H1 (cell line): ENCODE results near the gene ARHGAP22. TPM values are rescaled to one million over a fixed set of nuclear protein-coding genes. Genes with fewer than 3 reads are reported as not detected.

ENCODE experiments used
- CTCF ChIA-PET: fragments of 300-600 bp; sonication (Branson Sonifier 250); formaldehyde crosslinking; loops from one replicate; lab custom pipeline; 2021; ENCODE audit not compliant: partially characterized antibody; lab: Charles Lee
- POLR2A ChIA-PET: fragments of 300-600 bp; sonication (Branson Sonifier 250); formaldehyde crosslinking; loops from one replicate; lab custom pipeline; 2021; ENCODE audit warnings: inconsistent platforms; ENCODE audit not compliant: partially characterized antibody; lab: Charles Lee
- DNase-seq, 2 experiments: peaks; one replicate each; pipeline versions ENCODE4 v3.0.0 to v3.0.0-alpha.2; 2010 to 2022; ENCODE audit warnings: low spot score in 2 of 2, low read depth in 1 of 2, mixed read lengths in 1 of 2
- FAIRE-seq: peaks from 2 replicates; lab custom pipeline; 2011; peaks lifted over from hg19 to GRCh38; lab: Jason Lieb, UNC
- H2AFZ ChIP-seq: 2 replicates; pipeline ENCODE4 v1.8.1; 2012; ENCODE audit warnings: low read length, inconsistent platforms
- H2AK5ac ChIP-seq: 2 replicates; pipeline ENCODE4 v1.6.1; 2013; ENCODE audit warnings: low read depth, low read length
- H2BK120ac ChIP-seq: replicated peaks from 2 replicates; pipeline ENCODE3; 2013; ENCODE audit warnings: low read depth, low read length, inconsistent platforms
- H2BK12ac ChIP-seq: 2 replicates; pipeline ENCODE4 v1.6.1; 2013; ENCODE audit warnings: low read depth, low read length
- H2BK15ac ChIP-seq: 2 replicates; pipeline ENCODE4 v1.6.1; 2013; ENCODE audit warnings: low read length
- H2BK20ac ChIP-seq: 2 replicates; pipeline ENCODE4 v1.6.1; 2013; ENCODE audit warnings: low read length
- H2BK5ac ChIP-seq: 2 replicates; pipeline ENCODE4 v1.6.1; 2013; ENCODE audit warnings: low read depth, low read length
- H3K14ac ChIP-seq: 2 replicates; pipeline ENCODE4 v1.6.1; 2013; ENCODE audit warnings: inconsistent platforms; ENCODE audit not compliant: insufficient read length
- H3K18ac ChIP-seq: 2 replicates; pipeline ENCODE4 v1.6.1; 2013; ENCODE audit warnings: low read length; ENCODE audit errors: extremely low read depth
- H3K23ac ChIP-seq: 2 replicates; pipeline ENCODE4 v1.6.1; 2013; ENCODE audit warnings: inconsistent platforms; ENCODE audit not compliant: insufficient read length
- H3K23me2 ChIP-seq: 2 replicates; pipeline ENCODE4 v1.6.1; 2013; ENCODE audit warnings: low read depth, low read length
- H3K27ac ChIP-seq: 2 replicates; pipeline ENCODE4 v1.6.1; 2011; ENCODE audit warnings: low read depth, low read length, inconsistent platforms
- H3K27me3 ChIP-seq, 4 experiments: replicated peaks in 1 of 4; 1 replicate in 1 of 4; 2 replicates in 3 of 4; pipeline versions ENCODE4 v1.6.1 to v1.8.1; 2011 to 2013; ENCODE audit warnings: low read length in 3 of 4, mild to moderate bottlenecking in 3 of 4, inconsistent platforms in 2 of 4, mixed read lengths in 2 of 4, moderate library complexity in 1 of 4; ENCODE audit not compliant: control insufficient read depth in 3 of 4, insufficient read depth in 3 of 4; ENCODE audit errors: extremely low read depth in 1 of 4
- H3K36me3 ChIP-seq, 4 experiments: 2 replicates each; pipeline versions ENCODE4 v1.6.1 to v1.8.1; 2011 to 2013; ENCODE audit warnings: mild to moderate bottlenecking in 4 of 4, low read length in 3 of 4, moderate library complexity in 2 of 4, control low read depth in 1 of 4, inconsistent platforms in 1 of 4; ENCODE audit not compliant: insufficient read depth in 4 of 4, control insufficient read depth in 2 of 4
- H3K4ac ChIP-seq: replicated peaks from 2 replicates; pipeline ENCODE3; 2013; ENCODE audit warnings: low read length, low read depth, mixed read lengths, inconsistent platforms; ENCODE audit not compliant: insufficient read length
- H3K4me1 ChIP-seq, 4 experiments: replicated peaks in 1 of 4; 1 replicate in 1 of 4; 2 replicates in 3 of 4; pipeline versions ENCODE4 v1.6.1 to v1.8.1; 2011 to 2013; ENCODE audit warnings: low read length in 3 of 4, inconsistent platforms in 2 of 4, mixed read lengths in 1 of 4; ENCODE audit not compliant: insufficient read depth in 4 of 4, control insufficient read depth in 3 of 4
- H3K4me2 ChIP-seq, 2 experiments: 2 replicates each; pipeline versions ENCODE4 v1.6.1 to v1.8.1; 2011 to 2013; ENCODE audit warnings: low read depth in 2 of 2, low read length in 2 of 2, control low read depth in 1 of 2, inconsistent platforms in 1 of 2, mild to moderate bottlenecking in 1 of 2; ENCODE audit not compliant: insufficient read depth in 1 of 2
- H3K4me3 ChIP-seq, 4 experiments: fragments of 200-600, 300-600 bp in 1 of 4; sonication (generic), shearing (Covaris generic), sonication (Bioruptor Twin) in 1 of 4; 2 replicates each; pipeline versions ENCODE4 v1.5.1 to v1.8.1; 2011 to 2016; ENCODE audit warnings: low read length in 4 of 4, low read depth in 3 of 4, control low read depth in 2 of 4, inconsistent platforms in 2 of 4, mild to moderate bottlenecking in 2 of 4, mixed read lengths in 1 of 4, moderate library complexity in 1 of 4; ENCODE audit not compliant: insufficient read depth in 2 of 4; ENCODE audit errors: extremely low read depth in 1 of 4
- H3K56ac ChIP-seq: replicated peaks from 2 replicates; pipeline ENCODE3; 2013; ENCODE audit warnings: low read depth, mild to moderate bottlenecking, mixed read lengths, low read length, inconsistent platforms; ENCODE audit not compliant: insufficient read length
- H3K79me1 ChIP-seq: 2 replicates; pipeline ENCODE4 v1.6.1; 2013; ENCODE audit warnings: low read depth, low read length, control low read depth
- H3K79me2 ChIP-seq, 2 experiments: 2 replicates each; pipeline versions ENCODE4 v1.6.1 to v1.8.1; 2012 to 2013; ENCODE audit warnings: low read length in 2 of 2, mild to moderate bottlenecking in 2 of 2, inconsistent platforms in 1 of 2; ENCODE audit not compliant: insufficient read depth in 2 of 2, control insufficient read depth in 1 of 2
- H3K9ac ChIP-seq, 4 experiments: replicated peaks in 1 of 4; 1 replicate in 1 of 4; 2 replicates in 3 of 4; pipeline versions ENCODE4 v1.6.1 to v1.8.1; 2011 to 2013; ENCODE audit warnings: low read depth in 3 of 4, low read length in 3 of 4, control low read depth in 2 of 4, mild to moderate bottlenecking in 2 of 4, moderate library complexity in 2 of 4, inconsistent platforms in 1 of 4; ENCODE audit errors: extremely low read depth in 1 of 4
- H3K9me3 ChIP-seq, 2 experiments: 2 replicates each; pipeline versions ENCODE4 v1.6.1 to v1.8.1; 2012 to 2013; ENCODE audit warnings: mild to moderate bottlenecking in 2 of 2, moderate library complexity in 2 of 2, control low read depth in 1 of 2, inconsistent platforms in 1 of 2, low read depth in 1 of 2, low read length in 1 of 2, mixed read lengths in 1 of 2; ENCODE audit not compliant: insufficient read depth in 2 of 2
- H4K20me1 ChIP-seq, 2 experiments: replicated peaks in 1 of 2; 2 replicates each; pipeline versions ENCODE3 to v1.8.1; 2011 to 2013; ENCODE audit warnings: inconsistent platforms in 2 of 2, low read length in 2 of 2, mild to moderate bottlenecking in 1 of 2; ENCODE audit not compliant: insufficient read depth in 2 of 2, control insufficient read depth in 1 of 2
- H4K5ac ChIP-seq: 2 replicates; pipeline ENCODE4 v1.6.1; 2013; ENCODE audit warnings: low read length, low read depth, mixed read lengths, inconsistent platforms; ENCODE audit not compliant: insufficient read length
- H4K8ac ChIP-seq: 2 replicates; pipeline ENCODE4 v1.8.0; 2013; ENCODE audit warnings: mild to moderate bottlenecking, moderate library complexity, low read length, inconsistent platforms; ENCODE audit not compliant: insufficient read depth; ENCODE audit errors: extremely low read depth
- H4K91ac ChIP-seq: replicated peaks from 2 replicates; pipeline ENCODE3; 2013; ENCODE audit warnings: low read length, mixed read lengths, inconsistent platforms; ENCODE audit not compliant: insufficient read length
- ASH2L ChIP-seq: fragments of 200-600, 300-600 bp; sonication (generic); IDR thresholded peaks from one replicate; pipeline ENCODE4 v1.7.1; 2017; ENCODE audit warnings: low read length
- CTBP2 ChIP-seq: IDR thresholded peaks from 2 replicates; pipeline ENCODE4 v1.7.0; 2011; ENCODE audit warnings: borderline replicate concordance, mild to moderate bottlenecking, moderate library complexity, mixed read lengths, low read length; ENCODE audit not compliant: insufficient read depth, insufficient read length
- CTCF ChIP-seq, 3 experiments: IDR thresholded peaks; 1 replicate in 2 of 3; 2 replicates in 1 of 3; pipeline versions ENCODE4 v1.5.1 to v1.6.1; 2011; ENCODE audit warnings: low read length in 3 of 3, mild to moderate bottlenecking in 3 of 3, inconsistent platforms in 2 of 3, low read depth in 1 of 3, moderate library complexity in 1 of 3; ENCODE audit not compliant: insufficient read depth in 1 of 3; ENCODE audit errors: control extremely low read depth in 1 of 3
- RXRA ChIP-seq: IDR thresholded peaks from 2 replicates; pipeline ENCODE4 v1.6.1; 2011; ENCODE audit warnings: low read depth, mild to moderate bottlenecking, low read length, moderate library complexity; ENCODE audit not compliant: insufficient read depth
- SAP30 ChIP-seq: fragments of 300-600 bp; sonication (generic); IDR thresholded peaks from 2 replicates; pipeline ENCODE4 v1.7.1; 2012; ENCODE audit warnings: low read length, moderate library complexity, mild to moderate bottlenecking, inconsistent platforms; ENCODE audit not compliant: insufficient read depth, insufficient replicate concordance
- SUZ12 ChIP-seq: fragments of 200-600 bp; sonication (generic); IDR thresholded peaks from 2 replicates; pipeline ENCODE4 v1.6.1; 2012; ENCODE audit warnings: mild to moderate bottlenecking, inconsistent platforms, low read length, moderate library complexity, mixed read lengths
- TCF12 ChIP-seq: IDR thresholded peaks from 2 replicates; pipeline ENCODE4 v1.6.1; 2011; ENCODE audit warnings: low read depth, mild to moderate bottlenecking, low read length
- YY1 ChIP-seq: IDR thresholded peaks from 2 replicates; pipeline ENCODE4 v1.6.1; 2011; ENCODE audit warnings: low read depth, mild to moderate bottlenecking, low read length
- ZNF274 ChIP-seq: IDR thresholded peaks from 2 replicates; pipeline ENCODE4 v1.7.0; 2012; ENCODE audit warnings: low read length, borderline replicate concordance; ENCODE audit errors: extremely low read depth
- WGBS, 2 experiments: shearing (Covaris generic) in 1 of 2; methylation state at CpG; one replicate each; pipeline versions ENCODE4 v1.1.6 to v1.1.7; 2013 to 2015; ENCODE audit warnings: low lambda C conversion rate in 2 of 2, mixed read lengths in 2 of 2, inconsistent platforms in 1 of 2, low coverage in 1 of 2, missing lambda C conversion rate in 1 of 2; ENCODE audit not compliant: insufficient replicate concordance in 2 of 2, insufficient coverage in 1 of 2, insufficient read length in 1 of 2; ENCODE audit errors: extremely low coverage in 1 of 2, missing lambda C conversion rate in 1 of 2; 5-methylcytosine and 5-hydroxymethylcytosine counted together
- polyA plus RNA-seq, 7 experiments: library from polyadenylated mRNA; depleted of rRNA in 3 of 7; stranded (reverse) in 5 of 7; unstranded in 2 of 7; fragments of >200 nt in 5 of 7; fragments of 200-250 nt in 2 of 7; gene quantifications; 1 replicate in 5 of 7; 2 replicates in 1 of 7; 4 replicates in 1 of 7; pipeline versions ENCODE4 v1.2.1 to v1.2.3, GENCODE V29; 2011 to 2013; ENCODE audit warnings: missing spikeins in 2 of 7, mixed read lengths in 2 of 7
- total RNA-seq: library from RNA; stranded (reverse); fragmentation: NEBNext Ultra II Directional; extraction: Animal tissue kit (Norgen Biotek cat#: 25700); gene quantifications from 2 replicates; pipeline ENCODE4 v1.2.1, GENCODE V29; 2021

The ARHGAP22 gene
- total and polyA plus RNA-seq, 2 of the 8 experiments (the other 6 are each of a cell fraction or from before 2014, with no cell fraction given), result 3.6 to 11.2 TPM

- no peak overlapping the region for H3K4me2 ChIP-seq
- H3K4ac ChIP-seq, result peak overlapping the region; percentile 3
- H3K56ac ChIP-seq, result no peak overlapping the region
- no peak overlapping the region for H3K27ac ChIP-seq
- ChIA-PET CTCF (interaction anchor here (0.9 to 8.7 kb wide), 17 partner anchors 8 to 231 kb away, joined by 3 to 127 read pairs (median 5); no protein-coding TSS in a partner anchor), POLR2A (interaction anchor here (0.9 to 1.8 kb wide), 3 partner anchors 16 to 122 kb away, joined by 3 to 6 read pairs (median 3); no protein-coding TSS in a partner anchor)
- no peaks in the 10 kb centered on the region for H3K79me2 ChIP-seq
- H2BK5ac ChIP-seq, result peak overlapping the region; percentile 92; the same call in 1 of the 2 replicates
- no peak overlapping the region for H4K5ac ChIP-seq
- H3K14ac ChIP-seq, result no peak overlapping the region
- DNase-seq, result no peak
- no peak overlapping the region for H3K4me3 ChIP-seq
- no peaks in the 10 kb centered on the region for H3K23me2 ChIP-seq
- no peaks in the 10 kb centered on the region for H3K27me3 ChIP-seq
- FAIRE-seq, result no peak
- H3K79me1 ChIP-seq, result no peaks in the 10 kb centered on the region
- 87% methylated on average over 3 of the region's 3 CpGs; no CpG with 5 or more reads in 1 of the 2 experiments for WGBS, 2 experiments
- TF ChIP-seq ZNF274, result no peak
- TF ChIP-seq SUZ12, result no peak
- TF ChIP-seq CTBP2, result no peak
- no peak for TF ChIP-seq ASH2L
- TF ChIP-seq SAP30, result no peak
- TF ChIP-seq CTCF (IDR thresholded peaks at IDR 0.05; ENCODE audit: control extremely low read depth in 1 of 3, insufficient read depth in 1 of 3, low read depth in 1 of 3, low read length in 3 of 3), result no peak
- TF ChIP-seq RXRA, result no peak
- no peak for TF ChIP-seq YY1
- no peak for TF ChIP-seq TCF12
- H3K9me3 ChIP-seq, result no peaks in the 10 kb centered on the region
- H3K18ac ChIP-seq, result peak overlapping the region; percentile 55
- peak overlapping the region; percentile 61 for H2AK5ac ChIP-seq
- no peak overlapping the region for H3K23ac ChIP-seq
- no peaks in the 10 kb centered on the region for H4K20me1 ChIP-seq
- no peak overlapping the region for H3K9ac ChIP-seq
- H4K8ac ChIP-seq, result 0 out of 2 replicates have a peak overlapping the region, but pooled peaks have one; percentile 1
- H4K91ac ChIP-seq, result peak overlapping the region; percentile 94
- H3K4me1 ChIP-seq, result peaks cover 0 to 31% (median 22%) of the 10 kb centered on the region in 4 experiments; a peak in 6 of 7 replicates
- H2AFZ ChIP-seq, result no peak overlapping the region
- H2BK15ac ChIP-seq, result no peak overlapping the region
- peak overlapping the region; percentile 99 for H2BK20ac ChIP-seq
- peak overlapping the region; percentile 6 for H2BK120ac ChIP-seq
- H2BK12ac ChIP-seq, result peak overlapping the region; percentile 88; the same call in 1 of the 2 replicates
- no peaks in the 10 kb centered on the region for H3K36me3 ChIP-seq
Observed at GRCh38 chr10:48536156-48536500, 68.7 kb downstream of the ARHGAP22 start.
